Mononuclear cell (primary cell): Measurements from ENCODE around the gene TSPAN3. TPM values are rescaled to one million over a fixed set of nuclear protein-coding genes. Genes with fewer than 3 reads are reported as not detected.

Source experiments
- H3K27me3 ChIP-seq: 2 replicates; pipeline ENCODE4 v1.6.0; 2011; ENCODE audit warnings: low read length, control low read depth; ENCODE audit not compliant: insufficient read depth
- H3K4me1 ChIP-seq: 2 replicates; pipeline ENCODE4 v1.5.1; 2011; ENCODE audit warnings: mild to moderate bottlenecking, low read length, control low read depth; ENCODE audit not compliant: insufficient read depth
- H3K4me3 ChIP-seq: 2 replicates; pipeline ENCODE4 v1.5.1; 2011; ENCODE audit warnings: mild to moderate bottlenecking, low read length, moderate library complexity
- H3K9me3 ChIP-seq: 2 replicates; pipeline ENCODE4 v1.5.1; 2011; ENCODE audit warnings: low read depth, mild to moderate bottlenecking, control low read depth, low read length
- total RNA-seq: library from RNA; depleted of rRNA; stranded (reverse); fragments of >200 nt; gene quantifications from one replicate; pipeline ENCODE4 v1.2.3, GENCODE V29; 2012

TSPAN3 gene
- total RNA-seq, 1 donor, result 39.9 TPM

GRCh38 chr15:77004189-77004588, 66.7 kb downstream of the TSPAN3 start:
- H3K9me3 ChIP-seq, result no peaks in the 10 kb centered on the region
- H3K4me1 ChIP-seq, result peaks cover 83% of the 10 kb centered on the region
- no peak overlapping the region for H3K4me3 ChIP-seq
- H3K27me3 ChIP-seq, result no peaks in the 10 kb centered on the region

GRCh38 chr15:77002954-77003912, 67.7 kb downstream of the TSPAN3 start:
- Histone ChIP-seq H3K9me3 (no peaks in the 10 kb centered on the region), H3K4me1 (peaks cover 85% of the 10 kb centered on the region), H3K4me3 (no peak overlapping the region), H3K27me3 (no peaks in the 10 kb centered on the region)

GRCh38 chr15:77002436-77002835, 68.5 kb downstream of the TSPAN3 start:
- H3K9me3 ChIP-seq, result no peaks in the 10 kb centered on the region
- peaks cover 93% of the 10 kb centered on the region for H3K4me1 ChIP-seq
- no peak overlapping the region for H3K4me3 ChIP-seq
- H3K27me3 ChIP-seq, result no peaks in the 10 kb centered on the region

- peaks cover 95% of the 10 kb centered on the region for H3K4me1 ChIP-seq
- H3K9me3 ChIP-seq, result no peaks in the 10 kb centered on the region
- H3K27me3 ChIP-seq, result no peaks in the 10 kb centered on the region
- no peak overlapping the region for H3K4me3 ChIP-seq
Measured at GRCh38 chr15:77001966-77002365, 68.9 kb downstream of the TSPAN3 start.

- Histone ChIP-seq H3K9me3 (no peaks in the 10 kb centered on the region), H3K4me3 (no peak overlapping the region)
Measured at GRCh38 chr15:77001351-77001750, 69.6 kb downstream of the TSPAN3 start.

GRCh38 chr15:76999996-77000395, 70.9 kb downstream of the TSPAN3 start:
- Histone ChIP-seq H3K4me1 (peaks cover 97% of the 10 kb centered on the region), H3K9me3 (no peaks in the 10 kb centered on the region), H3K4me3 (no peak overlapping the region), H3K27me3 (no peaks in the 10 kb centered on the region)

More at GRCh38 chr15:77001351-77001750, 69.6 kb downstream of the TSPAN3 start:
- peaks cover 96% of the 10 kb centered on the region for H3K4me1 ChIP-seq
- H3K27me3 ChIP-seq, result no peaks in the 10 kb centered on the region

GRCh38 chr15:76998663-76999285, 72.1 kb downstream of the TSPAN3 start:
- no peaks in the 10 kb centered on the region for H3K9me3 ChIP-seq
- H3K4me1 ChIP-seq, result peaks cover 97% of the 10 kb centered on the region
- H3K4me3 ChIP-seq, result no peak overlapping the region
- no peaks in the 10 kb centered on the region for H3K27me3 ChIP-seq

GRCh38 chr15:76996526-76997401, 74.1 kb downstream of the TSPAN3 start:
- Histone ChIP-seq H3K27me3 (no peaks in the 10 kb centered on the region), H3K4me3 (peak overlapping the region; percentile 58), H3K9me3 (no peaks in the 10 kb centered on the region), H3K4me1 (peaks cover 97% of the 10 kb centered on the region)

- Histone ChIP-seq H3K4me3 (peak overlapping the region; percentile 58), H3K27me3 (no peaks in the 10 kb centered on the region), H3K9me3 (no peaks in the 10 kb centered on the region), H3K4me1 (peaks cover 97% of the 10 kb centered on the region)
Measured at GRCh38 chr15:76996076-76996525, 74.8 kb downstream of the TSPAN3 start.

- H3K4me3 ChIP-seq, result peak within 1 kb of the TSS; percentile 58
Measured at GRCh38 chr15:76994971-76995945, 75.7 kb downstream of the TSPAN3 start, which contains the start of gene PSTPIP1. PSTPIP1 (plus strand) TSS chr15:76995126; CDS start chr15:76995574, 448 bp downstream.

GRCh38 chr15:76994496-76994895, 76.4 kb downstream of the TSPAN3 start:
- H3K27me3 ChIP-seq, result no peaks in the 10 kb centered on the region
- no peak overlapping the region for H3K4me3 ChIP-seq
- peaks cover 96% of the 10 kb centered on the region for H3K4me1 ChIP-seq
- H3K9me3 ChIP-seq, result no peaks in the 10 kb centered on the region

More at GRCh38 chr15:76994971-76995945, 75.7 kb downstream of the TSPAN3 start, which contains the start of gene PSTPIP1:
- H3K9me3 ChIP-seq, result no peaks in the 10 kb centered on the region
- no peaks in the 10 kb centered on the region for H3K27me3 ChIP-seq
- H3K4me1 ChIP-seq, result peaks cover 97% of the 10 kb centered on the region

- Histone ChIP-seq H3K27me3 (no peaks in the 10 kb centered on the region), H3K9me3 (no peaks in the 10 kb centered on the region), H3K4me1 (peaks cover 96% of the 10 kb centered on the region), H3K4me3 (no peak overlapping the region)
Measured at GRCh38 chr15:76994001-76994400, 76.9 kb downstream of the TSPAN3 start.

- Histone ChIP-seq H3K4me3 (no peak overlapping the region), H3K9me3 (no peaks in the 10 kb centered on the region), H3K4me1 (peaks cover 96% of the 10 kb centered on the region)
Measured at GRCh38 chr15:76993114-76993725, 77.7 kb downstream of the TSPAN3 start.

More at GRCh38 chr15:76993114-76993725, 77.7 kb downstream of the TSPAN3 start:
- no peaks in the 10 kb centered on the region for H3K27me3 ChIP-seq
